GM21786 (cell line): ENCODE data around the gene PARD3.
"Not testable (repeated sequence)": the region's sequence is repeated elsewhere in the genome, so short reads cannot be mapped to it uniquely, and the experiment has no call there.

Experiments
- ATAC-seq: cut with Tn5 transposase; IDR thresholded peaks from one replicate; pipeline ENCODE4 v1.9.1; 2021; ENCODE audit not compliant: unreplicated experiment

The PARD3 gene

DNA sequence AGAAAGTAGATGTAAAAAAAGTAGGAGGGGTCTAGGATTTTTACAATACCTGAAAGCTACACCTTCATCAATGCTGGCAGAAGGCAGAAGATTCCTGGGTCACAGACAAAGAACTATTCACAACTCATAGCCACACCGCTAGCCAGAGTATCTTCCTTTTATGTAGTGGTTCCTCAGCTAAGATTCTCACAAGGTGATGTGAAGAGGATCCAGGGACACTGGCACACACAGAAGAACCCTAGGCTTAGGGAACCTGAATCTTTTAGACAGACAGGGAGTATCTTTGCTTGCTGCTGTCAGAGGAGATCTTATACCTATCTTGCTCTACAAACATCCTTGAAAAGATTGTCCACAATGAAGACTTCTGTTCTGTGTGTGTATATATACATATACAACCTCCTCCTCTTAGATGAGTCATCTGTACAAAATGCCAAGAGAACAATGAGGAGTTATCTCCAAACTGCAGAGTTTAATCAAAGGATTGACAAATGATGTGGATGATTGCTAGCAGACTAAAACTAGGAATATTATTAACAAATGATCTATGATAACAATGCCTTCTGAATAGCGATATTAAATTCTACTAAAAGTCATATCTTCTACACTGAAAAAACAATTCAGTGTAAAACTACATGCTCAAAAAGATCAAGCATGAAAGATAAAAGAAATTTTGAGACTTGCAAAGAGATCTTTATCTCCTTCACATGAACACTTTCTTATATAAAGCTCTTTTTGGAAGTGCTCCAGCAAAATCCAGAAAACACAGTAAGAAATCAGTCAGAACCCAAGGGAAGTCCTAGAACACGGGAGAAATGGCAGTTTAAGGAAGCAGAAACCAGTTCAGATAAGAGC is 409.3 kb downstream of the PARD3 start:
- no peak for ATAC-seq

DNA sequence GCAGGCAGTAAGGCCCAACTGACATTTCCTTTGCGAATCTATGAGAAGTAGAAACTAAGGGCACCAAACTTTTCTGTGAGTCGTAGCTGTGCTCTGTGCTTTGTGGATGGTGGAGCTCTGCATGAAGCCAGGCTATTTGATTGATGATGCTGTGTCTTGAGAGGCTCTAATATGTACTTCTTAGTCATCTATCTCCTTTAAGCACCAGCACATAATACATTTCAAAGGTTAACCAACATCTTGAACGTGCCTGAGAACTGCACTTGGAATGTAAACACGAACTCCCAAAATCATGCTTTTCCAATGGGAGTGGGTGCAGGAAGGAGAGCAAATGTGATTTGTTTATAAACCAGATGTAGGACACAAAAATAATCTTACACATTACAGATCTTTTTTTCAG is 411.6 kb downstream of the PARD3 start:
- ATAC-seq = no peak

DNA sequence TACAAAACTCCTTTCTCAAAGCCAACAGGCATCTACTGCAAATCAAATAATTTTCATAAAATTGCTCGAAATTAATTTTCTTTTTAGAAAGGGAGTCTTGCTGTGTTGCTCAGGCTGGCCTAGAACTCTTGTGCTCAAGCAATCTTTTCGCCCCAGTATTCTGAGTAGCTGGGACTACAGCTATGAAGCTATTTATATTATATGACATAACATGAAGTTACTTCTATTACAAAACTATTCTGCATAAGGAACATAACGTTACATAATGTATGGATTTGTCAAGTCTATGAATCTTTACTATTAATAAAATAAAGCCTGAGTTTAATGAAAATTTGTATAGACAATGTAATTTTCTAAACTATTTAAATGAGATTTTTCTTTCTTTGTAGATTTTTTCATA is 415.0 kb downstream of the PARD3 start:
- ATAC-seq = no peak

DNA sequence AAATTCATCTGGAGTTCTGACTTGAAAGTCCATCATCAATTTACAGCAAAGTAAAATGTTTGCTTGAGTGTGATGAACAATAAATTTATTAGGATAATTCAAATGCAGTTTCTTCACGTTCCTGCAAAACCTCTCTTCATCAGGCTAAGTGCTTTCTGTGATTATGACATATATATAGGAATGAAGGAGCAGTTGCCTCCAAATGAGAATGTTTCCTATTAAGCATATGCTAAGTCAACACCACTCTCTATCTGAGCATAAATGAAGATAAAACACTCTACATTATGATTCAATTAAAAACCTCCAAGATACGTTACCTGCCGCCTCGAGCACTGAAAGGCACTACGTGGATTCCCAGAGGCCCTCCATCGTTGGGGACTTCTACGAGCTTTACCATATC is 416.1 kb downstream of the PARD3 start:
- no peak for ATAC-seq

DNA sequence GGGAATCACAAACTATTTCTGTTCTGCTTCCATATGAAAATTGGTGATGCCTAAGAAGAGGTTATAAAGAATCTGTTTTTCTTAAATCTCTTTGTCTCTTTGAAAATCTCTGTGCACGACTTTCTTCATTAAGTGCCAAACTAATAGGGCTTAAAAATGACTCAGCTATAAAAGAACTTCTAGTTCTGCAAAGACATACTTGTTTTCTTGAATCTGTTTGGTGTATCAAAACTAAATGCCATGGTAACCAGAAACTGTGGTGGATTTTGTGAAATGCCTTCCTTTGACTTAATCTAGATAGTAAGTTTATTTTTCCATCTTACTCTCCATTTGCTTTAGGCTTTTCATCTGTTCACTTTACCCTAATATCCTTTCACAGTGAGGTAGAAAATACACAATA is 417.8 kb downstream of the PARD3 start:
- no peak for ATAC-seq

DNA sequence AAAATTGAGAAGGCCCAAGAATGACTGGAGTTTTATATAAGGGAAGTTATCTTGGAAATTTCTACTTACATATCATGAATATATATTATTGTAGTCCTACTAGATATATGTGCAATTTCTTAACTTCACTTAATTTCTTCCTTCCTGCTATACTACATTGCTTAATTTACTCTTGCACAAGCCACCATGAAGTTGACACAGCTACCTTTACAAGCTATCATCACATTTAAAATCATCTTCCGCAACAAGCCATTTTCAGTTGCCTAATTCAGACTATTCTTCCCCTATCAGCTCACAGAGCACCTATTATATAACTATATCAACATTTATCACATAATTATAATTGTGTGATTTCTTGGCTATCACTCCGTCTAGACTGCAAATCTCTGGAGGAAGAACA is 418.4 kb downstream of the PARD3 start:
- ATAC-seq = no peak

DNA sequence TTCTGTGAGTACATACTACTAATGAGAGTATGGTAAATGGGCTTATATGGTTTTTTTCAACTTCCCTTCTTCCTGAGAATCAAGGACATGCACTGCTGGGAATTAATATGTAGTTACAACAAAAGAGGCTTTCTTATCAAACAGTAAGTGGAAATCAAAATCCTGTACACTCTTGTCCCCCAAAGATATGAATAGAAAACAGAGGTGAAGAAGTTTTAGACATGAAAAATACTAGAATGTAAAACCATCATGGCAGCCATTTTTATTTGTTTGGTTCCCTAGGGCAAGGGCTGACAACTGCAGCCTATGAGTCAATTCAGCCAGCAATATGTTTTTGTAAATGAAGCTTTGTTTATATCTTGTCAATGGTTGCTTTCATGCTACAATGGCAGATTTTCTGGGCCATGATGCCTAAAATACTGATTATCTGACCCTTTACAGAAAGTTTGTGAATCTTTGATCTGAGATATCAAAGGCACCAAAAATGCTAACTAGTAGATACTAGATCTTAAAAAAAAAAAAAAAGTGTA is 422.4 kb downstream of the PARD3 start:
- no peak for ATAC-seq

DNA sequence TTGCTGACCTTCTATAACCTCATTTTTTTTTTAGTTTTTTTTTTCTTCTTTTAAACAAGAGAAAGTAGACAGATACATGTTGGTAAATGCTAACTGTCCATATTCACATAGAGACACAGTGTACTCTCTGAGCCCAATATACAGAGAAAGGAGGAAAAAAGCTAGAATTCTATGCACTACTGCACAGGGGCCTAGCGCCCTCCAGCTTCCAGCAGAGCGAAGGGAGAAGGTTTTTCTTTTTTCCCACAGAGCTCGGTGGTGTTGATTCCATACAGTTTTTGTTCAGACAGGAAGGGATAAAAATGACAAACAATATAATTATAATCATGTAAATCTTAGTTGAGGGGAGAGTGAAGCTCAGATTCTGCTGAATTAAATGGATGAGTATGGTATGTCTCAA is 423.9 kb downstream of the PARD3 start:
- not testable (repeated sequence) for ATAC-seq

DNA sequence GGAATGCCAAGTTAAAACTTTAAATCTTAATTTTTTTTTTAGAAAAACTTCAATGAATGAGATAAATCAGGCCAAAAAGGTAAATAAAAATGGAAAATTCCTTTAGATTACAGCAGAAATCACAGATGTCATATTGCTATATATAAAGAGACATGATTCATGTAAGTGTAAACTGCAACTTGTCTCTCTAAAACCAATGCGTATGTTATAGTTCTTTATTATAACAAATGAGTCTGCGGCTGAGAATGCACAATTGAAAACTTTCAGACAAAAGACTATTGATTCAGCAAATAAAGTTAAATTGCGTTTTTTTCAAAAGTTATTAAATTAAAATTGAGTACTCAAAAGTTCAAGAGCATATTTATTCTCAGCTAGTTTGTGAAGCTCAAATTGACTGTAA is 425.3 kb downstream of the PARD3 start:
- no peak for ATAC-seq

DNA sequence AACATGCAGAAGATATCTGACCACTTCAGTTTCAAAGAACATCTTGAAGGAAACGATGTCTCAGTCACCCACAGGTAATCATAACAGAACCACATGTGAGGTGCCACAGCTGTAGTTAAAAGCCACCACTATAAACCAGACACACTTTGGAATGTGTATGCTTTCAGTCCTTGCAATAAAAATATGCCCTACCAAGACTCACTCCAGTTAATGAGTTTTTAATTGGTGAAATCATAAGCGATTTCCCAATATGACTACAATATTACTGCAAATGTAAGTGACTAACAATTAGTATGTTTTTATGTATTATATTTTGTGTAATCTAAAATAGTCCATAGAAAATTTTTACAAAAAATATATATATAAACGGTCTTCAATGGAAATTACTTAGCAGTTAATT is 428.2 kb downstream of the PARD3 start:
- ATAC-seq = no peak

DNA sequence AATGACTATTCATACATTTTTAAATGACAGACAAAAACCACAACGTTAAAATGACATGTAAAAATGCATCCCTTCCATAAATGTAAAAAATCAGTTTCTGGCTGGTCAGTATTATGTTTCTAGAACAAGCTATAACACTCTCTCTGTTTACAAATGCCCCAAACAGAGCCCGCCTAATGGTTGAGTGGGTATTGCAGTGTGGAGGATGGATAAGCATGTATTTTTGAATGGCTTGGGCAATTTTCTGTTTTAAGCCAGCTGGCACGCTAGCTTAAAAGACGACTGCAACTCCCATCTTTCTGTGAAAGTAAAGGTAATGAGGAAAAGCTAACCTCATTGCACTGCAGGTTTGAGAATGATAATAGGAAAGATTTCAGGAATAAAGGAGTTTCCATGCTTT is 430.7 kb downstream of the PARD3 start:
- ATAC-seq = no peak

DNA sequence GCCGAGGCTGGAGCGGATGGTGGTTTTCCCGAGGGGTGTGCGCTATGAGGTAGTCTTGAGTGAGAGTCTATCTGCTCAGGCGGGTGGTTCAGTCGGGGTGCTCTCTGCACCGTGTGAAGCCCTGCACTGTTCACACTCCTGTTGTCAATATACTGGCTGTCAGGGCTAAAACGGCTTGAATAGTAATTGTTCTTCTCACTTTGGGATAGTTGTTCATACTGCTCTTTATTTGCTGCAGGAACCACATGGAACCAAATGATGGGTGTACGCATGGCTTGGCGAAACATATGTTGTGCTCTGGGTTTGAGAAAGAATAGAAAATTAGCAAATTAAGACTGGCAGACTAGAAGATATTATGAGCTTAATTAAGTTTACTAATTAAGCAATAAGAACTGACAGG is 432.5 kb downstream of the PARD3 start:
- no peak for ATAC-seq

DNA sequence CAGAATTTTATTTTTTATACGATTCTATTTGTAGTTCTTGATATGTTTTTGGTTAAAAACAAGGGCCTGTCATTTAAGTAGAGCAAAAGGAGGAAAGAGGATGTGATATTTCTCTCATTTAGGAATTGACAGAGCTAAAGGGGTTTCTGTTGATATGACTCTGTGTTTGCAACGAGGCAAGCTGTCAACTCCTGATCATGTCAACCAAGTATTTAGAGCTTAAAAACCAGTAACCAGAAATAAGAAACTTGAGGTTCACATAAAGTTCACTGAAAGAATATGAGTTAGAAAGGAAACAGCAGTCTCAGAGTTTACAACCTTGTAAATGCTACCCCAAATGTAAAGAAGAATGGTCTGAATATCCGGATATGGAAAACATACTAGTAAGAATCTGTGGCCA is 434.2 kb downstream of the PARD3 start:
- no peak for ATAC-seq

DNA sequence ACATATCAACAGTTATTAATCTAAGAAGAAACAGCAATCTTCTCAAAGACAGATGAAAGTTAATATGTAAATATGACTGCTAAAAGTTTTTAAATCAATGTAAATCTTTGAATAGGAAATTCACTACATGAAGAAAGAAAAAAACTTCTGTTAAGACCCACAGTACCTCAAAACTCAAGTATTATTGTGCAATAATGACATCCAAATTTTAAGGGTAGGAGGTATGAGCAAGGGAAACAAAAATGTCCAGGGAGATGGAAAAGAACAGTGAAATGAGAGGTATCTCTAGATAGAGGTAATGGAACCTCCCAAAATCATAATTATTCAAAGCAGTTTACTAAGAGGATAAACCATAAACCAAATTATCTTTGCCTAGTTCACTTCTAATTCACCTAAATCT is 436.8 kb downstream of the PARD3 start:
- no peak for ATAC-seq

DNA sequence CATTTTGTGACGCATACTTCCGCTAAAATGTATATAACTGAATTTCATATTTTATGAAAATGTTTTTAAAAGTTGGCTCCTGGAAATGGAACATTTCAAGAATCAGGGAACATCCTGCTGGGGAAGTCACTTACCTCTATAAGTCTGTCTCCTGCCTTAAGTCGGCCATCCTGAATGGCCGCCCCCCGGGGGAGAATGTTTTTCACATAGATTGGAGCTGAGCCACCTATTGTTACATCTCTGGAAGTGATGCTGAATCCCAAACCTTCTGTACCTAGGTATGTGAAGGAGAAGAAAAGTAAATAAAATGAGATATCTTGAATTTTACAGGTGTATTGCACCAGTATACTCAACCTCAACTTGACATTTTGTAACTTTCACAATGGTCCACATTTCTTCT is 437.3 kb downstream of the PARD3 start:
- ATAC-seq = no peak

DNA sequence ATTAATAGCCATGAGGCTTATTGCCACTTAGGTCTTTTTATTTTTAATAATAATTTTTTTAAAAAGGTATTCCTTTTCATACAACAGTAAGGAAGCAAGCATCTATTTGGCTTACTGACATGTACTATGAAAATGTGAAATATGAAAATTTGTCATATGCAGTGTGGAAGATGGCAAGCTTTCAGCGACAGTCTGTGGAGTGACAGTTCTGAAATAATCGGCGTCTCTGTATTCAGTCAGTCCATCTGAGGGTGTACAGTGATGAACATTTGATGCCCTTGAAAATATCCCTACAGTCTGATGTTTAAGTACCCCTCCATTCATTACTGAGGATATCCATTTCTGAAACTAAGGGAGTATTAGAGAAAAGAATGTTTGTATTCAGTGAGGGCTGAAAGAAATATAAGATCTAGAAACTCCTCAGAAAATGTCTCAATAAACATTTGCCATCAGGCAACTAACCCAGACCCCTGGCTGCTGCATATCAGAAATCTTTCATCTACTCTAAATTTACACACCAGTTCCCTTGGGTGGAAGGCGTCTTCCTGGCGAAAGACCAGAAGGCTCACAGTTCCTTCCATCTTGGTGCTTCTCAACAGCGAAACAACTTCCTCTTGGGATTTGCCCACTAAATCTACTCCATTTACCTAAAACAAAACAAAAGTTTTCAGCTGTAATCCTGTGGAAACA is 440.6 kb downstream of the PARD3 start:
- no peak for ATAC-seq

DNA sequence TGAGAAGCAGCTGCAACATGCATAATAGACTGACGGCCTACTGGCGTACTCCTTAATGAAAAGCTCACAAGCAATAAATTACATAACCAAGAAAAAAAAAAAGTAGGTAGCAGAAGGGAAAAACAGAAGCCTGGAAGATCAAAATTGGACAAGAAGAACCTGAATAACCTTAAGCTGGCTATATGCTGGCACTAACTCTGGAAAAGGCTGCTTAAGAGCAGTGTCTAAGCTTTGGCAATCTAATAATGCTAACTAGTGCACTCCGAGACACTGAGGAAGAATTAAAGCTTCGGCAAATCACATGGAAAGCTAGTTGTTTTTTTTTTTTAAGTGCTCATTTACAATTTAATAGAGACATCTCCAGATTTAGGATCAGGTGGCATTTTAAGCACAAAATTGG is 441.9 kb downstream of the PARD3 start:
- no peak for ATAC-seq

DNA sequence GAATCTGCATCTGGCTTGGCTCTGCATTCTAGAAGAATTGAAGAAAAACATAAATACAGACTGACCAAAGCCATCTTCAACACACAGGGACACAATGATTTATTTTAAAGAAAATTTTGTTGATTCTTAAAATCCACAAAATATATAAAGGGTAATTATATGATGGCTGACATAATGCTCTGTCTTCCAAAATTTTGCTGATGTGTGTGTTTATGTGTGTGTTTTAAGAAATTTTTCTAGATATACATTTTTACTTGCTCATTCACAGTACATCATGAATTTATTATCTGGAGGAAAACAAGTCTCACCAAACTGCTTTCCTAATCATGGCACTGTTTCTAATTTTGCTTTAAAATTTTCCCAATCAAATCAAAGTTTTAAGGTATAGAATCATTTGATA is 442.6 kb downstream of the PARD3 start:
- ATAC-seq = no peak

DNA sequence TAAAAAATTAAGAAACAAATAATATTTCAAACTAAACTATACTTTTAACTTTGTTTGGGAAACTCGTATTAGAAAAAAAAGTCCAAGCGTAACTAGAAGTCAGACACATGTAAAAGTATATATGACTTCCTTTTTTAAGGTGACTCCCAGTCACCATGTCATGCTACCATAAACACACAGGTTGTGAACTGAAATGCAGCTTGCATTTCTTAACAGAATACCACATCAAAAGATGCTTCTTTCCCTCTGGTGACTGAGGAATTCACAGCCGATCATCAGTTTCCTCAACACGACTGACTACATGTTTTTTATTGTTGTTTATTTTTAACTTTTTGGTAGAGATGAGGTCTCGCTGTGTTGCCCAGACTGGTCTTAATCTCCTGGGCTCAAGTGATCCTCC is 445.0 kb downstream of the PARD3 start:
- ATAC-seq = no peak

DNA sequence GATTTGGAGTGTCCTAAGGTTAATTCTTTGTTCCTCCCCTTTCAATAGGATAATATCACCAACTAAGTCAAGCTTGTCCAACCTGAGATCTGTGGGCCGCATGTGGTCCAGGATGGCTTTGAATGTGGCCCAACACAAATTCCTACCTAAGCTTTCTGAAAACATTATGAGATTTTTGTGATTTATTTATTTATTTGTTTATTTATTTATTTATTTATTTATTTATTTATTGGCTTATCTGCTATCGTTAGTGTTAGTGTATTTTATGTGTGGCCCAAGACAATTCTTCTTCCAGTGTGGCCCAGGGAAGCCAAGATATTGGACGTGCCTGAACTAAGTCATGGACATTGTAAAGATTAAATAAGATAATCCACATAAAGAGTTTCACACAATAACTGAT is 446.0 kb downstream of the PARD3 start:
- ATAC-seq = no peak

DNA sequence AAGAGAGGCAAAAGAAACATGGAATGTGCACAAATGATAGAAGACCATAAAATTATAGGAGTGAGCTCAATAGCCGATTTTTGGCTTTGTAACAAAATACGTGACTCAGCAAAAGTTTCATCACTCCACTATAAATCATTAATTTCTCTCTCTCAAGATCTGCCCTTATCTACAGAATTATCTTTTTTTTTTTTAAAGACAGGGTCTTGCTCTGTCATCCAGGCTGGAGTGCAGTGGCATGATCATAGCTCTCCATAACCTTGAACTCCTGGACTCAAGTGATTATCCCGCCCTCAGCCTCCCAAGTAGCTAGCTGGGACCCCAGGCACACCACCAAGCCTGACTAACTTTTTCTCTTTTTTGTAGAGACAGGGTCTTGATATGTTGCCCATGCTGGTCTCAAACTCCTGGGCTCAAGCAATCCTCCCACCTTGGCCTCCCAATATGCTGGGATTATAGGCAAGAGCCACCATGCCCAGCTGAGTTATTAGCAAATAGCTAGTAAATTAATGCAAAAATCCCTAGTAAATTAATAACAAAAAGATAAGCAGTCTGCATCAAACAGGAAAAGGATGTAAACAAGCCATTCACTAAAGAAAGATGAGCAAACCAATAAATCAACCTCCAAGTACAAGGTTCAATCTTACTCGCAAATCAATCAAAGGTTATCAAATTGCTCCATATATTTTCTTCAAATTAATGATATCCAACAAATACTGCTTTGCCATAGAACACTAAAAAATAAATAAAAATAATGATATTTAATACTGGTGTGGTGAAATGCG is 450.7 kb downstream of the PARD3 start:
- ATAC-seq = no peak

DNA sequence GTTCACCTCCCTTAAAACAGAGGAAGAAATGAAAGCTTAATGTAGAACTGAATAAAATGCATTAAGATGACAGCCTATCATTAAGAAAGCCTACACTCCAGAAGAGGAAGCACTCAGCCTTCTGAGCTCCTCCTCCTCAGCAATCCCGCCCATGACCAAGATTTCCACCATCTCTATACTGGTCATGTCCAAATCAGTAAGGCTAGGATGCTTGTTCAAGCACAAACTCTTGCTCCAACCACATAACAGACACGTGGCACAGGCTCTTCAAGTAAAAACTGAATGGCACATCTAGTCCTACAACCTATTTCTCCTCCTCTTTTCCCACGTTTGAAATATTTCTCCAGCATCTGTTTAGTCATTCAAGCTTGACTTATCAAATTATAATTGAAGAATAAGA is 454.1 kb downstream of the PARD3 start:
- ATAC-seq = no peak
